ENCODE data around the gene ZNF836. TPM values are rescaled to one million over a fixed set of nuclear protein-coding genes. Genes with fewer than 3 reads are reported as not detected.
"Not testable (repeated sequence)": the region's sequence is repeated elsewhere in the genome, so short reads cannot be mapped to it uniquely, and the experiment has no call there.

The ZNF836 gene
- total RNA-seq, 1 donor from 2014 or later: 19.1 TPM

GRCh38 chr19:52214241-52214640 lies 42.8 kb upstream of the ZNF836 start:
- Mint-ChIP-seq H3K4me1 (no peaks in the 10 kb centered on the region), H3K27ac (no peak overlapping the region), H3K36me3 (peaks cover 61% of the 10 kb centered on the region), H3K27me3 (ENCODE audit: low read depth) (no peaks in the 10 kb centered on the region), H3K4me3 (no peak overlapping the region), H3K9me3 (no peaks in the 10 kb centered on the region)
- DNase-seq (ENCODE audit: low spot score in 2 of 2, unreplicated experiment in 2 of 2): no peak
- TF ChIP-seq CTCF (IDR thresholded peaks at IDR 0.05; ENCODE audit: unreplicated experiment): no peak

- Mint-ChIP-seq H3K27ac (no peak overlapping the region), H3K36me3 (peaks cover 56% of the 10 kb centered on the region), H3K4me1 (no peaks in the 10 kb centered on the region), H3K27me3 (ENCODE audit: low read depth) (no peaks in the 10 kb centered on the region), H3K4me3 (no peak overlapping the region), H3K9me3 (no peaks in the 10 kb centered on the region)
- TF ChIP-seq CTCF (IDR thresholded peaks at IDR 0.05; ENCODE audit: unreplicated experiment): no peak
- DNase-seq (ENCODE audit: low spot score in 2 of 2, unreplicated experiment in 2 of 2): no peak
Measured at GRCh38 chr19:52212572-52213255, 41.3 kb upstream of the ZNF836 start.

- TF ChIP-seq CTCF (IDR thresholded peaks at IDR 0.05; ENCODE audit: unreplicated experiment): no peak
- Mint-ChIP-seq H3K36me3 (peaks cover 52% of the 10 kb centered on the region), H3K27me3 (ENCODE audit: low read depth) (no peaks in the 10 kb centered on the region), H3K4me1 (no peaks in the 10 kb centered on the region), H3K9me3 (no peaks in the 10 kb centered on the region), H3K4me3 (no peak overlapping the region), H3K27ac (no peak overlapping the region)
- DNase-seq (ENCODE audit: low spot score in 2 of 2, unreplicated experiment in 2 of 2): no peak
Measured at GRCh38 chr19:52211926-52212571, 40.6 kb upstream of the ZNF836 start.

- H3K36me3 Mint-ChIP-seq: peaks cover 50% of the 10 kb centered on the region
- H3K9me3 Mint-ChIP-seq: no peaks in the 10 kb centered on the region
- H3K27me3 Mint-ChIP-seq (ENCODE audit: low read depth): no peaks in the 10 kb centered on the region
- H3K4me3 Mint-ChIP-seq: no peak overlapping the region
- H3K27ac Mint-ChIP-seq: no peak overlapping the region
- DNase-seq (ENCODE audit: low spot score in 2 of 2, unreplicated experiment in 2 of 2): no peak
- no peak for TF ChIP-seq CTCF (IDR thresholded peaks at IDR 0.05; ENCODE audit: unreplicated experiment)
- no peaks in the 10 kb centered on the region for H3K4me1 Mint-ChIP-seq
Measured at GRCh38 chr19:52211203-52211602, 39.8 kb upstream of the ZNF836 start.

- no peak for TF ChIP-seq CTCF (IDR thresholded peaks at IDR 0.05; ENCODE audit: unreplicated experiment)
- DNase-seq (ENCODE audit: low spot score in 2 of 2, unreplicated experiment in 2 of 2): no peak
- H3K4me1 Mint-ChIP-seq: no peaks in the 10 kb centered on the region
- H3K4me3 Mint-ChIP-seq: no peak overlapping the region
- no peaks in the 10 kb centered on the region for H3K27me3 Mint-ChIP-seq (ENCODE audit: low read depth)
- no peaks in the 10 kb centered on the region for H3K9me3 Mint-ChIP-seq
- H3K36me3 Mint-ChIP-seq: peaks cover 39% of the 10 kb centered on the region
- no peak overlapping the region for H3K27ac Mint-ChIP-seq
Measured at GRCh38 chr19:52206481-52206880, 35.1 kb upstream of the ZNF836 start.

GRCh38 chr19:52200755-52201391 lies 29.5 kb upstream of the ZNF836 start:
- Mint-ChIP-seq H3K4me1 (peaks cover 10% of the 10 kb centered on the region), H3K27ac (peak overlapping the region; percentile 11), H3K36me3 (peaks cover 20% of the 10 kb centered on the region)
- not testable (repeated sequence) for H3K9me3 Mint-ChIP-seq; H3K27me3 Mint-ChIP-seq (ENCODE audit: low read depth); H3K4me3 Mint-ChIP-seq; DNase-seq (ENCODE audit: low spot score in 2 of 2, unreplicated experiment in 2 of 2)
